Stimulated activated CD4-positive, alpha-beta T cell treated with anti-CD3 and anti-CD28 coated beads, Interleukin-12 subunit alpha, Interleukin-12 subunit beta, amount 100 ng/mL, for 48 hours (primary cell): ENCODE results near the gene AUTS2.

Experiments
- DNase-seq, 3 donors: peaks; one replicate each; pipeline ENCODE4 v3.0.0-alpha.2; 2020; ENCODE audit warnings: low read depth in 2 of 3, low spot score in 1 of 3

AUTS2 gene

GRCh38 chr7:70285187-70285586 lies 686.9 kb downstream of the AUTS2 start:
- no peak for DNase-seq

GRCh38 chr7:70285854-70286253 lies 687.6 kb downstream of the AUTS2 start:
- DNase-seq = no peak

DNA sequence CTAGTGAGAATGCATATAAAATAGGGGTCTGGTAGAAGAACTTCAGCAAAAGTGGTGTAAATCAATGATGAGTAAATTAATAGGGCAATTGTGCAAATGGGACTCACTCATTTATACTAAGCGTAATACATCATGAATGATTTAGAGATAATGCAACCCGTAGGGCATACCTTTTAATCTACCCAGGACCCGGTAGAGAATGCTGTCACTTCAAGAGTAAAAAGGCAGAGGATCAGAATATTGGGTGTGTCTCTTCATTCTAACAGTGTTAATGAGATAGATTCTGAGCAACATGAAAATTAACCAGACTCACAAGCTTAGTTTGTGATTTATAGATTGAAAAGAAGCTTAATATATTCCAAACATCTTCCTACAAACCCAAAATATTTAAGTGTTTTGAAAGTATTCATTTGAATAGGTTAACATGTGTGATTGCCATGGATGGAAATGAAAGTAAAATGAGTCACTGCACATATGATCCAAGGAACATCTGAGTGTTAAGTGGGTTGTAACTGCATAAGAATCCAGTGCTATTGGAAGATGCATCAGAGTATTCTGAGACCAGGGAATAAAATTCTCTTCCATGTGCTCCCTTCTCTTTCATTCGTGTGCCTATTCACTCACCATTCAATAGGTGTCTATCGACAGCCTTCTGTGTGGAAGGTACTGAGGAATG lies 690.6 kb downstream of the AUTS2 start:
- no peak for DNase-seq

DNA sequence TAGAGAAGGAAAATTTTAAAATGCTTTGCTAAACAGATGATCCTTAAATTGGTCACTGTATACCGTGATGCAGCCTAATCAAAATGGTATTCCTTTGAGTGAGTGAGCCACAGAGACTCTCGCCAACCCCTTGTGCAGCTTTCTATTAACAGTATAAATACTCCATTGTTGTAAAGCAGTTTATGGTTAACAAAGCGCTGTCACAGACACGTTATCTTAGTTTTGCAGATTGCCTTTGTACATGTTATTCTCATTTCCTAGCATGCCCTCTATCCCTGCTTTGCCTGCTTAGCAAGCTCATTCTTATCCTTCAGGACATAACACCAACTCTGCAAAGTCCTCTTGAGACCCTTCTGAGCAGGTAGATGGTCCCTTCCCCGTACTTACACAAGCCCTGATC lies 694.4 kb downstream of the AUTS2 start:
- DNase-seq = no peak

DNA sequence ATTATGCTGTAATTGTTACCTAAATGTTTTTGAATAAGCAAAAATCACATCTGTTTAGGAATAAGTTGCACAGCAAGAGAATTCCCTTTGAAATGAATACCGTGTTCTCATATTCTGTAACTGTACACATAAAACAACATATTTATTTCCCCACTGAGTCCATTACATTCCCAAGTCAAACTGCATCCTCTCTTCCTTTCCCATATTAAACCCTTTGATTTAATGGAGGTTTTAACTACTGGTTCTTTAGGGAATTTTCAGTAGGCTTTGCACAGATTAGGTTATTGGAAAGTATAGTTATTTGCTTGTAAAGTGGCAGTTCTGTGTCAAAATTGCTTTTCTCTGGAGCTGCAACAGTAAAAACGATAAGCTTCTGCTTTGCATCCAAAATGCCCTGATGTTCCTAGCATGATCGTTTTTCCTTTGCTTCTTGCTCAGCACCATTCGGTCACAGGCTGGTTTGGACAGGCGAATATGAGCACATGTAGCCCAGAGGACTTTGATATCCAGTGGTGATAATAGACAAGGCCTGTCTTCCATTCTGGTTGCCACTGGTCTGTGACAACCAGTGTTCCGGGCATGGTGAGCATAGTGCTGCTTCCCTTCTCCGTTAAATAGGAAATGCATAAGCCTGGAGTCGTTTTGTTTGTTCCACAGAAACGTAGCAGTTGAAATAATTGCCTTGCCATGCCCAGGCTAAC lies 696.1 kb downstream of the AUTS2 start:
- no peak for DNase-seq

- DNase-seq = no peak
Measured at GRCh38 chr7:70298780-70299471, 700.7 kb downstream of the AUTS2 start.

GRCh38 chr7:70299472-70299807 lies 701.2 kb downstream of the AUTS2 start:
- no peak for DNase-seq

DNA sequence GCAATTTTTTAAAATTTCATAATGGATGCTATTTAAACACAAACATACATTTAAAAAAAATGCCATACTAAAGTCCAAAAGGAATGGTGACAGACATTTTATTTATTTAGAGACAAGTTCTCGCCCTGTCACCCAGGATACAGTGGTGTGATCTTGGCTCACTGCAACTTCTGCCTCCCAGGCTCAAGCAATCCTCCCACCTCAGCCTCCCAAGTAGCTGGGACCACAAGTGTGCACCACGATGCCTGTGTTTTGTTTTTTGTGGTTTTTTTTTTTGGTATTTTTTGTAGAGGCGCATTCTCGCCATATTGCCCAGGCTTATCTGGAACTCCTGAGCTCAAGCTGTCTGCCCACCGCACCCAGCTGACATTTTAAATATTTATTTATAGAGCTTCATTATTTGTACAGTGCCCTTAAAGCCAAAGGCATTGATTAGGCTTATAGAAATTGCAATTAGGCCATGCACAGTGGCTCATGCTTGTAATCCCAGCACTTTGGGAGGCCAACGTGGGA lies 703.5 kb downstream of the AUTS2 start:
- DNase-seq = no peak

- DNase-seq = no peak
Measured at GRCh38 chr7:70303309-70303708, 705.0 kb downstream of the AUTS2 start.

DNA sequence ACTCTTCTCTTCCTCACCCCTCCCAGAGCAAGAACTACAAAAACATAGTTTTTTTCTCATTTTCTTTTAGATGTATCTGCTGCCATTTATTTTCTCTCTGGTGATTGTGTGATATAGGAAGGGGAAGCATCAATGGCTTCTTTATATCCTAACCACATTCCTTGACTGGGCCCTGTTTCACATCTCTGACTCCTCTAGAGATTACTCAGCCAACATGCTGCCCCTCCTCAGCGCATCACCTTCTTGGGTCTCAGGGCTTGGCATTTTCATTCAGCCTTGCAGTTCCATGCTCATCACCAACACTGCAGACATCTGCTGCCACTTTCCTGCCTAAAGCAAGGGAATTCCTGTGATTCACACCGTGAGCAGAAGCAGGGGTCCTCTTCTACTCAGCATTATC lies 705.5 kb downstream of the AUTS2 start:
- no peak for DNase-seq

DNA sequence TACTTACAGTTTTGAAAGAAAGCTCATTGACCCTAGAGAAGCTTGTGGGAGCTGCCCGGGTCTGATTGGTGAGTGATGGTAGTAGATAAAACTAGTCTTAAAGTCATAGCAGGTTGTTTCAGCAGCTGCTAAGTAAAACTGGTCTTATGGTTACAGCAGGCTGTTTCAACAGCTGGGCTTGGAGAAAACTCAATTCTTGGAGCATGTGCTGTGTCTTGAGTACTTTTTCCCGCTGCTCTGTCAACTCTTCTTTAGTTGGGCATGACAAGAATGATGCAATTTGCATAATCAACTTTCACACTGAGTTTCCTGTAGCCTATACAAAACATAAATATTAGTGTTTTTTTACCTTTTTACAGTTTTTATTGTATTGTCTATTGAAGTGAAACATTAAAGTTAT lies 707.9 kb downstream of the AUTS2 start:
- no peak for DNase-seq

GRCh38 chr7:70307544-70308106 lies 709.4 kb downstream of the AUTS2 start:
- DNase-seq = no peak

GRCh38 chr7:70312336-70312735 lies 714.1 kb downstream of the AUTS2 start:
- DNase-seq = no peak

- DNase-seq = no peak
Measured at GRCh38 chr7:70313271-70313670, 715.0 kb downstream of the AUTS2 start.

DNA sequence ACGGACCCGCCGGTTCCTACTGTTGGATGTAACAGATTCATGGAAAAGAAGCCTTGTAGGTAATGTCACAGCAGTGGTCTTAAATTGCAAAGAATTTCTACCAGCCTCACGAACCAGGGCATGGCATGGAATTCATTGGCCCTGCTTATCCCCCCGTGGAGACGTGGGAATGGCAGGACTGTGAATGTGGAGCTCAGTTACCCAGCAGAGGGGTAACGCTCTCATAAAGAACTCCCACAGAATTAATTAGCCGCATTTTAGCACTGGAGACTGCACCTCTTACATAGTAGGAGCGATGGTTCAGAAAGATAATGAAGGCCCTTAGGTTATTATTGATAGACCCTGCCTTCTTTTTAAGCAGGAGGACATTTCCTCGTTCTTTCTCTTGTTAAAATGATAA lies 715.4 kb downstream of the AUTS2 start:
- DNase-seq = no peak

- no peak for DNase-seq
Measured at GRCh38 chr7:70314221-70314620, 715.9 kb downstream of the AUTS2 start.

DNA sequence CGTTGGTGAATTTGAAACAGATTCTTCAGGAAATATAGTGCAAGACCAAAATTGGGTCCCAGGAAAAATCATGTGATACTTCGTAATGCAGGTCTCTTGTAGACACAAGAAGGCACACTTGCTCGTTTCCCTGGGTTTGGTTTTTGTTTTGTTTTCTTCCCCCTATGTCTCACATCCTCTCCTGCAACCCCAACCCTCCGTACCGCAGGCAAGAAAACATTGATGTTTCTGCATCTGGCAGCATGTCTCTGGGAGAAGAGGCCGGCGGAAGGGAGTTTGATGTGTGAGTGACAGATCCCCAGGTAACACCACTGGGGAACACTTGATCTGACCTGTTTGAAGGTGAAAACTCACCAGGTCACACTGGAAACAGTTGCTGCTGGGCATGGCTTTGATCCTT lies 718.5 kb downstream of the AUTS2 start:
- DNase-seq = no peak

GRCh38 chr7:70317356-70317755 lies 719.1 kb downstream of the AUTS2 start:
- no peak for DNase-seq

DNA sequence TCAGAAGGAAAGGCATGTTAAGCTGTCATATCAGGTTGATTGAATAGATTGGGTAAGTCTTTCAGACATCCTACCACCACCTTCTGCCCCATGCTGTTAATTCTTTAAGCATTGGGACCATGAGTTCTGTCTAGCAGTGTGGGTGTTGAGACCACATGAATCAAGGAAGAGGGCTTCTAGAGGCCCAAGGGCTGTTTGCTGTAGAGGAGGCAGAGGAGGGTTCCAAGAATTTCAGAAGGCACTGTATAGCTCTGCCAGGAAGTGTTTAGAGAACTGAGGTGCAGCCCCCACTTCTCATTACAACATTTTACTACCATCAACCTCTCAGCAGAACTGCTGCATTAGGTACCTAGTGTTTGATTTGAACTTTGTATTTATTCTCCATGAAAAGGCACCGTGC lies 720.2 kb downstream of the AUTS2 start:
- DNase-seq = no peak

DNA sequence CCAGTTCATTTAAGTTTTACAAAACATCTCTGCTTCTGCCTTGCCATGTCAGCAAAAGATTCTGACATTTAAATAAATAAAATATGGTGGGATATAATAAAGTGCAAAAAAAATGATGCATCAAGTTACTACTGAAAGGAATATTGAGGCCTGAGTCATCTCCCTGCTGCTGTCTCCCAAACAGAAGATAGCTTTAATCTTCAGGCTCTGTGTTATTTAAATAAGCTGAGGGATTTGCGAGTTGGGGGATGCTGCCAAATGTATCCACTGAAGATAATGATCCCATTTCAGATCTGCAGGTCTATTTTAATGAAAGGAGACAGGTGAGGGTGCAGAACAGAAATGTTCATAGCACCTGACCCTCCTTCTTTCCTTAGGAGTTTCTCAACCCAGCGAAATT lies 720.8 kb downstream of the AUTS2 start:
- no peak for DNase-seq

DNA sequence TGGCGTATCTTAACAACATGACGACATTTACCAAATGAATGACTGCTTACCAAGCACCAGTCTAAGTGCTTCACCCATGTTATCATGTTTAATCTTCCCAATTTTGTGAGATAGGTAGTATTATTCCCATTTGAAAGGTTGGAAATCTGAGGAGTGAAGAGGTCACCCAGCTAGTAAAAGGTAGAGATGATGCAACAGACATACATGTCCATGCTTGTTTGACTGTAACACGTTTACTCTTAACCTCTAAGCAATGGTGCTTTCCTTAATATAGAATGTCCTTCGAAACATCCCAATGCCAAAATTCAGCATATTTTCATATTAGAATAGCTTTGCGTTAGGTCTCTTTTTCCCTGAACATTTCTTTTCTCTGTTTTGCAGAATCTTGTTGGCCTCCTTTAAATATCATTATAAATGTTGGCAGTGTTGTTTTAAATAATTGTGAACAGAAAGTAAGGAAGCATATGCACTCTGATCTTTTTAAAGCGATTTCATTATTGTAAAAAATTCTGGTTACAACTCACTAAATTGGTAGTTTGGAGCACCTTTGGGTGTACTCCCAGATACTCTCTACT lies 722.8 kb downstream of the AUTS2 start:
- DNase-seq = no peak

GRCh38 chr7:70322856-70323255 lies 724.6 kb downstream of the AUTS2 start:
- no peak for DNase-seq
